HEK293T (cell line): ENCODE measurements around the gene MED16.

Source experiments
- CTCF ChIA-PET: fragments of 350-600 bp; formaldehyde crosslinking; extraction: SDS; loops from one replicate; lab custom pipeline; 2021; ENCODE audit warnings: antibody characterized with exemption, inconsistent platforms; lab: Yijun Ruan, JAX
- POLR2A ChIA-PET: fragments of 350-600 bp; formaldehyde crosslinking; extraction: SDS; loops from one replicate; lab custom pipeline; 2020; ENCODE audit warnings: antibody characterized with exemption, inconsistent platforms; lab: Yijun Ruan, JAX
- DNase-seq: peaks from one replicate; pipeline ENCODE4 v3.0.0; 2012; ENCODE audit warnings: mixed read lengths; ENCODE audit errors: extremely low spot score
- ARNT ChIP-seq: fragments of 450-650 bp; IDR thresholded peaks from 2 replicates; pipeline ENCODE4 v1.6.1; 2017; ENCODE audit warnings: mild to moderate bottlenecking
- BHLHE40 ChIP-seq: fragments of 450-650 bp; IDR thresholded peaks from 2 replicates; pipeline ENCODE4 v1.6.1; 2016; ENCODE audit warnings: mild to moderate bottlenecking, moderate library complexity, borderline replicate concordance
- CTBP1 ChIP-seq: fragments of 450-650 bp; IDR thresholded peaks from 2 replicates; pipeline ENCODE4 v1.6.1; 2016; ENCODE audit warnings: borderline replicate concordance
- ELF4 ChIP-seq: fragments of 450-650 bp; IDR thresholded peaks from 2 replicates; pipeline ENCODE4 v1.6.1; 2017; ENCODE audit warnings: antibody characterized with exemption
- FOXA1 ChIP-seq: fragments of 450-650 bp; IDR thresholded peaks from 2 replicates; pipeline ENCODE4 v1.6.1; 2016; ENCODE audit warnings: mild to moderate bottlenecking
- FOXK2 ChIP-seq: fragments of 450-650 bp; IDR thresholded peaks from 2 replicates; pipeline ENCODE4 v1.6.1; 2016; ENCODE audit warnings: mild to moderate bottlenecking
- FOXM1 ChIP-seq: fragments of 450-650 bp; IDR thresholded peaks from 2 replicates; pipeline ENCODE4 v1.6.1; 2017; ENCODE audit warnings: mild to moderate bottlenecking, borderline replicate concordance
- HDGF ChIP-seq: fragments of 450-650 bp; IDR thresholded peaks from 2 replicates; pipeline ENCODE4 v1.6.1; 2017; ENCODE audit warnings: antibody characterized with exemption, borderline replicate concordance
- L3MBTL2 ChIP-seq: fragments of 450-650 bp; conservative IDR thresholded peaks from 2 replicates; pipeline ENCODE4 v1.6.1; 2016; ENCODE audit warnings: mild to moderate bottlenecking
- LEF1 ChIP-seq: fragments of 450-650 bp; IDR thresholded peaks from 2 replicates; pipeline ENCODE4 v1.6.1; 2017; ENCODE audit warnings: mild to moderate bottlenecking, borderline replicate concordance
- NFRKB ChIP-seq: fragments of 450-650 bp; IDR thresholded peaks from 2 replicates; pipeline ENCODE4 v1.6.1; 2016; ENCODE audit warnings: mild to moderate bottlenecking, moderate library complexity
- SP1 ChIP-seq: fragments of 450-650 bp; IDR thresholded peaks from 2 replicates; pipeline ENCODE4 v1.6.1; 2017
- SUZ12 ChIP-seq: fragments of 450-650 bp; IDR thresholded peaks from 2 replicates; pipeline ENCODE4 v1.6.1; 2016; ENCODE audit warnings: mild to moderate bottlenecking
- TARDBP ChIP-seq: fragments of 450-650 bp; IDR thresholded peaks from 2 replicates; pipeline ENCODE4 v1.6.1; 2016
- ZNF384 ChIP-seq: fragments of 450-650 bp; IDR thresholded peaks from 2 replicates; pipeline ENCODE4 v1.6.1; 2016
- TF ChIP-seq, protein P1 (sequence below): fragments of 450-650 bp; IDR thresholded peaks from 2 replicates; pipeline ENCODE4 v1.6.1; 2016

MED16 gene

GRCh38 chr19:934197-934840, 41.3 kb upstream of the MED16 start:
- CTCF ChIA-PET = no interaction called here
- POLR2A ChIA-PET = no interaction called here
- DNase-seq = no peak
- TF ChIP-seq BHLHE40 = no peak

DNA sequence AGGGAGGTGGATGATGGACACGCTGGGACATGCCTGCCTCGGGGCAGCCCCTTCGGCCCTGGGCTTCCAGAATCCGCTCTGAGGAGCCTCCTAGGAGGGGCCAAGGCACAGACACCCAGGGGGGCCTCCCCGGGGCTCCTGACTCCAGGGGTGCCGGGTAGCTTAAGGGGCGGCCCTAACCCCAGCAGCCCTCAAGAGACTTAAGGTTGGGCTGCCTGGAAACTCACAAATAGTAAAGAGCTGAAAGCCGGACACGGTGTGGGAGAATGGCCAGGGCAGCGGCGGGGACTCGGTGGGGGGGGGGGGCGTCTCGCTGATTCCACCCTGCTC, 40.5 kb upstream of the MED16 start:
- ChIA-PET CTCF (no interaction called here), POLR2A (no interaction called here)
- DNase-seq = no peak
- TF ChIP-seq SUZ12 (no peak), FOXK2 (no peak), L3MBTL2 (no peak), CTBP1 (no peak), SP1 (no peak), TARDBP (no peak), LEF1 (no peak), ELF4 (no peak), BHLHE40 (no peak), FOXM1 (no peak), HDGF (no peak), ARNT (no peak), ZNF384 (no peak)
- TF ChIP-seq, protein P1, sequence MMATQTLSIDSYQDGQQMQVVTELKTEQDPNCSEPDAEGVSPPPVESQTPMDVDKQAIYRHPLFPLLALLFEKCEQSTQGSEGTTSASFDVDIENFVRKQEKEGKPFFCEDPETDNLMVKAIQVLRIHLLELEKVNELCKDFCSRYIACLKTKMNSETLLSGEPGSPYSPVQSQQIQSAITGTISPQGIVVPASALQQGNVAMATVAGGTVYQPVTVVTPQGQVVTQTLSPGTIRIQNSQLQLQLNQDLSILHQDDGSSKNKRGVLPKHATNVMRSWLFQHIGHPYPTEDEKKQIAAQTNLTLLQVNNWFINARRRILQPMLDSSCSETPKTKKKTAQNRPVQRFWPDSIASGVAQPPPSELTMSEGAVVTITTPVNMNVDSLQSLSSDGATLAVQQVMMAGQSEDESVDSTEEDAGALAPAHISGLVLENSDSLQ = no peak

DNA sequence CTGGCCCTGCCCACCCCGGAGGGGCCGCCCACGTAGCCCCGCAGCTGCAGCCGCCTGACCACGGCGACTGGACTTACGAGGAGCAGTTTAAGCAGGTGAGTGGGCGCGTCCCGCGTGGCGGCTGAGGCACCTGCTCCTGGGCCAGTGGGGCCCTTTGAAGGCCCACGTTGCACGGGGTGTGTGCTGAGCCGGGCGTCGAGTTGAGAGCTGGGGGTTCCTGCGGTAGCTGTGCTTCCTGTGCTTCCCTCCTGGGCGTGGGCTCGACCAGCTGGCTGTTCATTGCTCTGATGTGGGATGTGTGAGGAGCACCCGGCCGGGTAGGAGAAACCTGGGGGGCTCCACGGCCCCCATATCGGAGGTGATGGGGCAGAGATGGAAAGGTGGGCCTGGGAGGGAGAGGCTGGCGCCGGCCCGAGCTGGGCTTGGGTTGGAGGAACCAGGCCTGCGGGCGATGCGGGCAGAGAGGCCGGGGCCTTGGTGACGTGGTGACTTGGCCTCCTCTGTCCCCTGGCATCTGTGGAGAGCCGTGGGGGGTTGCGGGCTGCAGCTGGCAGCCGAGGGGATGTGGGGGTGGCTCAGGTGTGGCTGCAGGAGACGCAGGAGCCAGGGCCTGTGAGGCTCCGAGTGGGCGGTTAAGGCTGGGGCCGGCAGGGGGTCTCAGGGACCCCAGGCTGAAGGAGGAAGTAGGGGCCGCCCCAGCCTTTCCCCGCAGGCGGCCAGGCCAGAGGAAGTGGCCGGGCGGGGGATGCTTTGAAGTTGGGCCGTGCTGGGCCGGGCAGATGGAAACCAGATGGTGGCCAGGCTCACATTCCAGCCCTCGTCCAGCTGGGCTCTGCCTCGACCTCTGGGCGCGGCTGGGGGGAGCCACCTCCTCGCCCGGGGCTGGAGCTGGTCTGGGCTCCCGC, 39.9 kb upstream of the MED16 start:
- CTCF ChIA-PET = interaction anchor here (0.7 kb wide), 1 partner anchor 28 kb away, joined by 3 read pairs; no protein-coding TSS in a partner anchor
- no peak for TF ChIP-seq FOXK2
- TF ChIP-seq TARDBP = no peak
- POLR2A ChIA-PET = no interaction called here
- DNase-seq = no peak

DNA sequence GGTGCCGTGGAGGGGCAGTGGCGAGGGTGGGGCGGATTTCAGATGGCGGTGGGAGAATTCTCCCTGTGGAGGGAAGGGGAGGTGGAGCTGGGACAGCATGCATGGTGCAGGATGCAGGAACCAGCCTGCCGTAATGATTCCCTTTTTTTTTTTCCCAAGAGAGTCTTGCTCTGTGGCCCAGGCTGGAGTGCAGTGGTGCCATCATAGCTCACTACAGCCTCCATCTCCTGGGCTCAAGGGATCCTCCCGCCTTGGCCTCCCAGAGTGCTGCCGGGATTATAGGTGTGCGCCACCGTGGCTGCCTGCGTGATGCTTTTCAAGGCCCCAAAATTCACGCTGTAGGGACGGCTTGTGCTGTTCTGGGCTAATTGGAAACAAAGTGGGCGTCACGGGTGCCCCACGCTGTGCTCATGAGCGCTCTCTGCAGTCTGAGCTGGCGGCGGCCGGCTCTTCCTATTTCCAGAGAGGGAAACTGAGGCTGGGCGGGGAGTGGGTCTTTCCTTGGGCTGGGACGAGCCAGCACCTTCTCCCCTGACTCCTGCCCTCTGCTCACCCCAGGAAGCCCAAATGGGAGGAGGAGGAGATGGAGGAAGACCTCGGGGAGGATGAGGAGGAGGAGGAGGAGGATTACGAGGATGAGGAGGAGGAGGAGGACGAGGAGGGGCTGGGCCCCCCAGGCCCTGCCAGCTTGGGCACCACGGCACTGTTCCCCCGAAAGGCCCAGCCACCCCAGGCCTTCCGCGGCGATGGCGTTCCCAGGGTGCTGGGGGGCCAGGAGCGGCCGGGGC, 39.1 kb upstream of the MED16 start:
- CTCF ChIA-PET = interaction anchor here (0.7 kb wide), 1 partner anchor 29 kb away, joined by 3 read pairs; no protein-coding TSS in a partner anchor
- POLR2A ChIA-PET = no interaction called here

GRCh38 chr19:929891-930258, 36.9 kb upstream of the MED16 start:
- ChIA-PET CTCF (no interaction called here), POLR2A (no interaction called here)
- TF ChIP-seq BHLHE40 = no peak
- DNase-seq = no peak

More for the DNA sequence above, 39.1 kb upstream of the MED16 start:
- no peak for TF ChIP-seq NFRKB
- TF ChIP-seq SP1 = no peak
- no peak for TF ChIP-seq BHLHE40
- TF ChIP-seq, protein P1 = no peak
- no peak for TF ChIP-seq SUZ12
- no peak for TF ChIP-seq ZNF384
- no peak for TF ChIP-seq ARNT
- TF ChIP-seq HDGF = no peak
- TF ChIP-seq L3MBTL2 = no peak
- no peak for TF ChIP-seq FOXM1
- TF ChIP-seq CTBP1 = no peak
- no peak for TF ChIP-seq ELF4
- TF ChIP-seq LEF1 = no peak
- TF ChIP-seq FOXK2 = no peak
- no peak for TF ChIP-seq FOXA1
- TF ChIP-seq TARDBP = no peak
- DNase-seq = no peak

DNA sequence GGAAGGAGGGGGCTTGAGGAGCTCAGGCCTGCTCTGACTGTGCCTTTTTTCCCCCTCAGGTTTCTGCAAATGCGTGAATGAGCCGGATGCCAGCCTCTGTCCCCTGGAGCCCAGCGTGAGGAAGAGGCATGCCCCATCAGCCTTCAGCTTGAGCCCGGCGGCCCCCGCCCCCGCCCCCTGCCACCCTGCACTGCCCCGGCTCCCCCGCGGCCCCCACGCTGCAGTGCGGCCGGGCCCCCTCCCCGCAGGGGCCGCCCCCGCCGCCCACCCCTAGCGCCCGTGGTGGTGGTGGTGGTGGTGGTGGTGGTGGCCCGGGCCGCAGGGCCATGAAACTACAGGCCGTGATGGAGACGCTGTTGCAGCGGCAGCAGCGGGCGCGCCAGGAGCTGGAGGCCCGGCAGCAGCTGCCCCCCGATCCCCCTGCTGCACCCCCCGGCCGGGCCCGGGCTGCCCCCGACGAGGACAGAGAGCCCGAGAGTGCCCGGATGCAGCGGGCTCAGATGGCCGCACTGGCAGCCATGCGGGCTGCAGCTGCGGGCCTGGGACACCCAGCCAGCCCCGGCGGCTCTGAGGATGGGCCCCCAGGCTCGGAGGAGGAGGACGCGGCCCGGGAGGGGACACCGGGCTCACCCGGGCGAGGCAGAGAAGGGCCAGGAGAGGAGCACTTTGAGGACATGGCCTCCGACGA, 36.4 kb upstream of the MED16 start:
- CTCF ChIA-PET = interaction anchor here (1.2 kb wide), 1 partner anchor 42 kb away, joined by 3 read pairs; no protein-coding TSS in a partner anchor
- TF ChIP-seq NFRKB (no peak), SP1 (no peak), HDGF (no peak), TARDBP (no peak), LEF1 (no peak)
- POLR2A ChIA-PET = no interaction called here

More for the DNA sequence above, 36.4 kb upstream of the MED16 start:
- DNase-seq = no peak
